ENCODE results near the gene PATJ.
"Not testable (repeated sequence)": the region's sequence is repeated elsewhere in the genome, so short reads cannot be mapped to it uniquely, and the experiment has no call there.

Gene PATJ

DNA sequence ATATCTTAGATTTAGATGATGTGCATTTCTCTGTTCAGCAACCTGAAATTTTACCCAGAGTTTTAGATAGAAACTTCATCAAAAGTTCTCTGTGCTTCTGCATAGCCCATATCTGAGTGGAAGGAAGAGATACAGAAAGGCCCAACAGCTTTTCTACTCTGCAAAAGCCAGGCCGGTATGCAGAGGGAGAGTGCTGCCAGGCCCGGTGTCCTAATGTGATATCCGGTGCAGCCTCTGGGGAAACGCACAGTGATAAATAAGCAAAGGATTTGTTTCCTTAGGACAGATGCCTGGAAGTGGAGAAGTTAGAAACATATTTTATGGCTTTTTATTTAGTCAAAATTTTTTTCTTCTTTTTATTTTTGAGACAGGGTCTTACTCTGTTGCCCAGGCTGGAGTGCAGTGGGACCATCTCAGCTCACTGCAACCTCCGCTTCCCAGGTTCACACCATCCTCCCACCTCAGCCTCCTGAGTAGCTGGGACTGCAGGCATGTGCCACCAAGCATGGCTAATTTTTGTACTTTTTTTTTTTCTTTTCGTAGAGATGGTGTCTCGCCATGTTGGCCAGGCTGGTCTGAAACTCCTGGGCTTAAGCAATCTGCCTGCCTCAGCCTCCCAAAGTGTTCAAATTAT is 145.8 kb downstream of the PATJ start:
- DNase-seq, result no peak

DNA sequence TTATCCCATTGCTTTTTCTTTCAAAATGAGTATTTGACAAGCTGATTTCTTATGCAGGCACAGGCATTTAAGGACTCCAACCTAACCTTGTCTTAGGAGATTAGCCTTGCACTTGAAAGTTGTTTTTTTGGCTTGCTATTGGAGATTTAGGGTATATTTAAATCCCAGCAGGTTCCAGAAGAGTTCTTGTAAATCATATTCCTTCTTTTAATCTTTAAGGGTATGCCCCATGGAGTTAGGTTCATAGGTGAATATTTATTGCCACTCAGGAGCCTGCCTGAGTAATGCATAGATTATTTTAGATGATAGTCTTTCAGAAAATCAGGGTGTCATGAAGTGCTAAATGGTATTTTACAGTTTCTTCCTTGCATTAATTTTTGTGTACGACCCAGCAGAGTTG is 146.5 kb downstream of the PATJ start:
- no peak for DNase-seq

DNA sequence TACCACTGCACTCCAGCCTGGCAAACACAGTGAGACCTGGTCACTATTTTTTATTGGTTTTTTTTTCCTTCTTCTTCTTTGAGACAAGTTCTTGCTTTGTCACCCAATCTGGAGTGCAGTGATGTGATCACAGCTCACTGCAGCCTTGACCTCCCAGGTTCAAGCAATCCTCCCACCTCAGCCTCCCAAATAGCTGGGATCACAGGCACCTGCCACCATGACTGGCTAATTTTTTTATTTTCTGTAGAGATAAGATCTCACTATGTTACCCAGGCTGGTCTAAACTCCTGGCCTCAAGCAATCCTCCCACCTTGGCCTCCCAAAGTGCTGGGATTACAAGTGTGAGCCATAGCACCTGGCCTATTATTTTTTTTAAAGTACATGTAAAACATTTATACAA is 148.2 kb downstream of the PATJ start:
- DNase-seq, result not testable (repeated sequence)

DNA sequence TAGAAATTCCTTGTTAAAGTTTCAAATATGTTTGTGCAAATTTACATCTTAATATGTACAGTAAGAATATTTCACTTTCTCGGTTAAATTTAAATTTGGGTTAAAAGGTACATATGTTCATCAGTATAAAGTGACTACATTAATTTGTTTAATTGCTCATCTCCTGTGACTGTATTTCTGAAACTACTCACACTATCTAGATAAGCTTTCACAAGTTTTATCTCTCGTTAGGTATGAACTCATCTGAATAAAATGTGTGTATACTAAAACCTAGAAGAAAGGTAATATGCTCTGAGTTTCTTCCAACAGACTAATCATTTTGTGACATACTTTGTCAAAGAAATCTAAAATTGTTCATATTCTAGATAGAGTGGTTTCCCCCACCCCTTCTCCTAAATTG is 150.7 kb downstream of the PATJ start:
- DNase-seq, result no peak

DNA sequence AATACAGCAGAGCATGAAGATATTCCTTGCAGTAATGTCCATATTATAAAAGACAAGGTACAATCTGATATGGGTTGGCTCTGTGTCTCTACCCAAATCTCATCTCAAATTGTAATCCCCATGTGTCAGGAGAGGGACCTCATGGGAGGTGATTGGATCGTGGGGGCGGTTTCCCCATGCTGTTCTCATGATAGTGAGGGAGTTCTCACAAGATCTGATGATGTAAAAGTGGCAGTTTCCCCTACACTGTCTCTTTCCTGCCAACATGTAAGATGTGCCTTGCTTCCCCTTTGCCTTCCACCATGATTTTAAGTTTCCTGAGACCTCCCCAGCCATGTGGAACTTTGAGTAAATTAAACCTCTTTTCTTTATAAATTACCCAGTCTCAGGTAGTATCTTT is 152.0 kb downstream of the PATJ start:
- not testable (repeated sequence) for DNase-seq

DNA sequence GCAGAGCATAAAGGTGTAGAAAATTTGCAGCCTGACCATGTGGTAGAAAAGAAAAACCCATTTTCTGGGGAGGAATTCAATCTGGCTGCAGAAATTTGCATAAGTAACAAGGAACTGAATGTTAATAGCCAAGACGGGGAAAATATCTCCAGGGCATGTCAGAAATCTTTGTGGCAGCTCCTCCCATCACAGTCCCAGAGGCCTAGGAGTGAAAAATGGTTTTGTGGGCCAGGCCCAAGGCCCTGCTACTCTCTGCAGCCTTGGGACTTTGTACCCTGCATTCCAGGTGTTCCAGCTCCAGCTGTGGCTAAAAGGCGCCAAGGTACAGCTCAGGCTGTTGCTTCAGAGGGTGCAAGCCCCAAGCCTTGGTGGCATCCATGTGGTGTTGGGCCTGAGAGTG is 152.9 kb downstream of the PATJ start:
- no peak for DNase-seq

DNA sequence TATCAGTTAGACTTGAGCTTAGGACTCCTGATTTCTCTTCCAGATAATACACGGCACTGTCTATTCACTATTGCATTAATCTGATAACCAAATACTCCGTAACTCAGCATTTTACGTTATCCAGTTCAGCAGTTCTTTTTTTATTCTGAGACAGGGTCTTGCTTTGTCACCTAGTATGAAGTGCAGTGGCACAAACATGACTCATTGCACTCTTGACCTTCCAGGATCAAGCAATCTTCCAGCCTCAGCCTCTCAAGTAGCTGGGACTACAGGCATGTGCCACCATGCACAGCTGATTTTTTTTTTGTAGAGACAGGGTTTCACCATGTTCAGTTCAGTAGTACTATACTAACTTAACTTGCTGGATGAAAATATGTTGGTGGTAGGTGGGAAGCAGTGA is 156.4 kb downstream of the PATJ start:
- no peak for DNase-seq

DNA sequence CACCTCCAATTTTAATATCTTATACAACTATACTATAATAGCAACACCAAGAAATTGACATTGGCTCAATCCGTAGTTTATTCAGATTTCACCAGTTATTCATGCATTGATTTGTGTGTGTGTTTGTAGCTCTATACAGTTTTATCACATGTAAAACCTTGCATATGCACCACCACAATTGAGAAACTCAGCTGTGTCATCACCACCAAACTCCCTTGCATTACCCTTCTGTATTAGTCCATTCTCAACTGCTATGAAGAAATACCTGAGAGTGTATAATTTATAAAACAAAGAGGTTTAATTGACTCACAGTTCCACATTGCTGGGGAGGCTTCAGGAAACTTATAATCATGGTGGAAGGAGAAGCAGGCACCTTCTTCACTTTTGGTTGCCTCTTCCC is 162.1 kb downstream of the PATJ start:
- no peak for DNase-seq

DNA sequence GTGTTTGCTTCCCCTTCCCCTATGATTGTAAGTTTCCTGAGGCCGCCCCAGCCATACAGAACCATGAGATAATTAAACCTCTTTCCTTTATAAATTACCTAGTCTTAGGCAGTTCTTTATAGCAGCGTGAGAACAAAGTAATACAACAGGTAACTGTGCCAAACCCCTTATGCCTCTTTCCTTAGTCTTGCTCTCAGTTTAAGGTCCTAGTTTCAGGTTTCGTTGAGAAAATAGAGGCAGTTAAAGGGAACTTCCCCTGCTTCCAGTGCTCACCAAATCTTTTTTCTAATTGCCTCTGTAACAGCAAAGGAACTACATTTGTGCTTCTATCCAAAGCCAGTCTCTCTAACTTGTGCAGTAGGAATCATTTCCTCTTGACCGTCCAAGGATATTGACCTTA is 164.8 kb downstream of the PATJ start:
- no peak for DNase-seq

DNA sequence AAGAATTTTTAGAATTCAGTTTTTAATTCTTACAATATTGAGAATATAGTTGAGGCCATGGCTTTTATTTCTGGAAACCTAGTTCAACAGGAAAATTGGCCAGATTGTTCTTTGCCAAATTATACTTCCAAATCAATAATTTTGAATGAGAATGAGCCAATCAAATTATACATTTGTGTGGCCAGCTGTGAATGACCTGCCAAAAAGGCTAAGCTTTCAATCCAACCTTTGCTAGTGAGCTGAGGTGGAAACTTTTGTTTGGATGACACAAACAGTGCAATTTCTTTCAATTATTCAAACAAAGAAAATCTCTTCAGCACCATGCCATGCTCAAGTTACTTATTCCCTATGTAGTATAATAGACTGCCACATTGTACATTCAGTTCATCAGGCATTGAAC is 167.8 kb downstream of the PATJ start:
- no peak for DNase-seq

DNA sequence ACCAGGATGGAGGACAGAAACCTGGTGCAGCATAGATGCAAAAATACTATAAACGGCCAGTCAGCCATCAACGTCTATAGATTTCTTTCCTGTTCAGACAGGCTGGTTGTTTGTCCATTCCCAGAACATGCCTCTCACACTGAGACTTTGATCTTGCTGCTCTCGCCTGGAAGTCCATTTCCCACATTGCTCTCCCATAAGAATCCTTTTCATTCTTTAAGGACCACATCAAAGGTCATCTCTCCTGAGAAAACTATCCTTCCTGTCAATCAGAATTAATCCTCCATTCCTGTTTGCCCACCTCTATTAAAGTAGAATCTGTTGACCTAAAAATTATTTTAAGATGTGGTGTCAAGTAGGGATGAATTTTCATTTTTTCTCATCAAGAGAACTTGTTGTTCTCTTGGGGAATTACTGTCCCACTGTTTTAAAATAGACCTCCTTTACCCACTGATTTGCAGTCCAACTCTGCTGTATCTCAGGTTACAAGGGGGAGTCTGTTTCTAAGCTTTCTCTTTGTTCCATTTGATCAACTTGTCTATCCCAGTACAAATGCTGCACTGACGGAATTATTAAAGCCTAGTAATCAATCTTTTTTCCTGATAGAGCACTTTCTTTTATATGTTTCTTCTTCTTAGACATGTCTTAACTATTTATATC is 172.7 kb downstream of the PATJ start:
- no peak for DNase-seq

DNA sequence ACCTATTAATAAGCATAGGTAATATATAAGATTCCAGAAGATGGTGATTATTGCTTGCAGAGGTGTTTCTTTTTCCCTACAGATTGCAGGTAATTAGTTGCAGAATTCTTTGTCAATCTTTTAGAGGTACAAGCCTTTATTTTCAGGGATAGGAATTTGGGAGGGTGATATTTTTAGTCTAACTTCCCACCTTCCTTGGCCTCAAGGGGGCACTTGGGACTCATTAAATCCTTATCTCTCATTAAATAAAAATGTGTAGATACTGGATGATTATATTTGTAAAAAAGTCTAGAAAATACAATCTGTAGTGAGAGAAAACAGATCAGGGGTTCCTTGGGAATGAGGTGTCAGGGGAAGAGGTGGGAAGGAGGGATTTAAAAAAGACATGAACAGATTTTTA is 179.2 kb downstream of the PATJ start:
- no peak for DNase-seq

DNA sequence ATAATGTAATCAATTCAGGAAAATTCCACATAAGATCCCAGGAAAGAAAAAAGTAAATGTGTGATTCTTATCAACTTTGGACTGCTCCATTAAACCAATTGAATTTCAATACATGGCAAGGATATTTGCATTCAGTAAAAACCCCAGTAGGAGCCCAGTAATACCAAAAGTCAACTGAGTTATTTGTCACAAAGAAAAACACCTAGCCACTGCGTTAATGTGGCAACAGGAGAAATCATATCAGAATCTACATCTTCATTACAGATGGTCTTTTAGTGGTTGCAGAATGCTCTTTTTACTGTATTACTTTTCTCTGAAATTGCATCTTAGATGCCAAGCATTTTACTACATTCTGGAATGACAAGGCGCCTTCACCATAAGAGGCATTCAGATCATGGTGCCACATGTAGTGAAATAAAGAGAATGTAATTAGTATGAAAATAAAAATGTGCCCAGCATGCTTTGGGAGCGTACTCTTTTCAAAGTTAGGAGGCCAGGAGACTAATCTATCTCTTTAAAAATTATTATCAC is 180.7 kb downstream of the PATJ start:
- no peak for DNase-seq

DNA sequence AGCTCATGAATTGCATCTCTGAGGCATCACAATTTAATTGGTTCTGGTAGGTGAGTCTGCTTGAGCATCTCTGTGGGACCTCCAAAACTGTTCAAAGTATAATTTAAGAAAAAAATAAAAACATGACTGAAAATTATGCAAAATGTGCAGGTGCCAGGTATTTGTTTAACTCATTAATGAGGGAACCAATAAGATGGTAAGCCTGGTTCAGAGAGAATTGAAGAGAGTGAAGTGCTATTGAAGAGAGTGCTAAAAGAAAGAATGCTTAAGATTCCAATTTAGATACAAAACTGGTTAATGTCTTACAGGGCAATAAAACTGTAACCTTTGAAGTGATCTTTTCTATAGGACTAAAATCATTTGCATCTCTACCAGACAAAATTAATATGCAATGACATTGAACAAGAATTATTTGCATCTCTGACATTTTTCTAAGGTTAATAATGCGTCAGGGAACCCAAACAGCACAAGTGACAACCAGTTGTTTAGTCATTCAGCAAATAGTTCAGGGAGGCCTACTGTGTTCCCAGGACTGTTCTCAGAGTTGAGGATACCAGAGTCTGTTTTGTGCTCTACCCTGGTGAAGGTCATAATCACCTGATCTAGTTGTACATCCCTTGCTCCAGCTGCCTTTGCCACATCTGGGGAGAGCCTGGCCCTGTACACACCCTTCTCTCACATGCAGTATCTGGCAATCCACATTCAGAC is 183.5 kb downstream of the PATJ start:
- no peak for DNase-seq

DNA sequence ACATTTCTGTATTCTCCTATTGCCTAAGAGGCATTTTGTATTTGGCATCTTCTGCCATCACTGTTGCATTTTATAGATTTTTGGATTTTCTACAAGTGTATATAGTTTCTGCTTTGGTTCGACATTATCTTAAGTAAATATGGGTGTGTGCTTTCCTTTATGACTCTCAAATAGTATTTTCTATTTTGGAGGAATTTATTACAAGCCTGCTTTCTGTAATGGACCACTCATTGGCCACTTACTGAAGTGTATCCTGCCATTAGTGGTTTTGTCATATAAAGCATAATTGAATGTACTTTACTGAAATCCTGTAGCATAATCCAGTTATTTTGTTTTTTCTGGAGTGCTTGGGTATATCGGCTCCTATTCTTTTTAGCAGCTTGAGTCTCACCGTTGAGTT is 184.3 kb downstream of the PATJ start:
- no peak for DNase-seq

DNA sequence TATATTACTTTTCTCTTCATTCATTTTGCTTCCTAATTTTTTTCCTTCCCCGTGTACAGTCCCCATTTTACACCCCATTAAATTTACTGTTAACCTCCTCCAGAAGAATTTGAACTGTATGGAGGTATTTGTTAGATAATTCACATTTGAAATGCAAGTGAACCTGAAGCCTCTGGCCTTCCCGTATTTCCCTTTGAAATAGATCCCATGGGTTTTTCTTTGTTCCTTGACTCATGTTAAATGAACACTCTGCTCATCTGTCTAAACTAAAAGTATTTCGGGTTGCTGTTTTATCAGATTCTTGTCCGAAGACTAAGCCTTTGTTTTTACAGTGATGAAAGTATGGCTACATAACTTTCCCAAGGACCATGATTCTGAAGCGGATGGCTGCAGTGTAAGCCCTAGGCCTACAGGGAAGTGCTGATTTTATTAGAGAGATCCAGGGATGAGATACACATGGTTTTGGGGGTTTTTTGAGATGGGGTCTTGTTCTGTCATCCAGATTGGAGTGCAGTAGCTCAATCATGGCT is 187.9 kb downstream of the PATJ start:
- DNase-seq, result no peak

DNA sequence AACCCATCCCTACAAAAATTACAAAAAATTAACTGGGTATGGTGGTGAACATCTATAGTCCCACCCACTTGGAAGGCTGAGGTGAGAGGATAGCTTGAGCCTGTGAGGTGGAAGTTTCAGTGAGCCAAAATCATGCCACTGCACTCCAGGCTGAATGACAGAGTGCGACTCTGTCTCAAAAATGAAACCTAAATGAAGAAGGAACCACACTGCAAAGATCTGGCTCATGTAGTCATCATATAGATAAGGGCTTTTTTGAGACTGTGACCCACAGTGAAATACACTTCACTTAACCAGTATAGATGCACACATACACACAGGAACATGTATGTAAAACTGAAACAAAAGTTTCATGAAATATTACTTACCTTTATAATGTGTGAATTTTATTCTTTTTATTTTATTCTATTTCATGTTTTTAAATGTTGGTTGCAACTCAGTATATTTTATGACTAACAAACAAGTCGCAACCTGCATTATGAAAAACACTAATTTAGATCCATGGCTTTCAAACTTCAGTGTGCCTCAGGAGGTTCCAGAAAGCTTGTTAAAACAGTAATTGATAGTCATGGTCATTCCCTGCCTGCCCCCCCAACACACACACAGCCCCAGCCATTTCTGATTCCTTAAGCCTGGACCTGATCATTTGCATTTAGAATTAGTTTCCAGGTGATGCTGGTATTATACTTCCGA is 189.5 kb downstream of the PATJ start:
- DNase-seq, result no peak

DNA sequence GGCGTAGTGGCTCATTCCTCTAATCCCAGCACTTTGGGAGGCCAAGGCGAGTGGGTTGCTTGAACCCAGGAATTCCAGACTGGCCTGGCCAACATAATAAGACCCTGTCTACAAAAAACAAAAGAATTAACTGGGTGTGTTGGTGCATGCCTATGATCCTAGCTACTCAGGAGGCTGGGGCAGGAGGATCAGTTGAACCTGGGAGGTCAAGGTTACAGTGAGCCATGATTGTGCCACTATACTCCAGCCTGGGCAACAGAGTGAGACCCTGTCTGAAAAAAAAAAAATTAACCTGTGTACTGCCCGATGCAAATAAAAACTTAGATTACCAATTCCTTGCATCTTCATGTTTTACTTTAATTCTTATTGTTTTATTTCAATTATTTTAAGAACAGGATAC is 193.2 kb downstream of the PATJ start:
- no peak for DNase-seq

DNA sequence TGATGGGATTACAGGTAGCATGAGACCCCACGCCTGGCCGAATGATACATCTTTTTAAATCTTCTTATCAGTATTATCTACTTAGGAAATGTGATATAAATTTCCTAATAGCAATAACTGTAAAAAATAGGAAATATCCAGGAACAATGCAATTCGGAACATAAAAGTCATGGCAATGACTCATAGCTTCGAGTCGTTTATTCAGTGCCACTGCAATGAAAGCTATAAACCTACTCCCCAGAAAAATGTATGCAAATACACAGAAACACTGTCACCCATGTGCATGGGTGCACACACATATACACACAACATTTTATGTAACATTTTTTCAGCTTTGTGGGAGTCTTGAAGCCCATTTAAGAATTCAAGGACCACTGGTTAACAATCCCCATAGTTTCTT is 194.6 kb downstream of the PATJ start:
- DNase-seq, result no peak

DNA sequence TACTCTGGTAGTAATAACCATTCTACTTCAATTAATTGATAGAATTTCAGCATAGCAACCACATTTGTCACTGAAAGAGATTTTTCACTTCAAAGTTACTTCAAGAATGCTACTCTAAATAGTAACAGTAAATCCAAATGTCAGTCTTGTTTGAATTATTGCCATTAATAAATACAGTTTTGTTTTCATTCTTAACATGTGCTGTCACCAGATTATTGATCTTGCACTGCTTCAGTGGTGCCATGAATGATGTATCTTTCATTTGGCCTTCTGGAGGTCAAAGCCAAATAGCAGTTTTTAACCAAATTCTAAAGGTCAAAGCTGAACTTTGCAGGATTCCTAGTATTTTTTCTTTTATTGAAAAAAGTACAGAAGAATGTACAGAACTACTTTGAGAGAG is 199.5 kb downstream of the PATJ start:
- no peak for DNase-seq

DNA sequence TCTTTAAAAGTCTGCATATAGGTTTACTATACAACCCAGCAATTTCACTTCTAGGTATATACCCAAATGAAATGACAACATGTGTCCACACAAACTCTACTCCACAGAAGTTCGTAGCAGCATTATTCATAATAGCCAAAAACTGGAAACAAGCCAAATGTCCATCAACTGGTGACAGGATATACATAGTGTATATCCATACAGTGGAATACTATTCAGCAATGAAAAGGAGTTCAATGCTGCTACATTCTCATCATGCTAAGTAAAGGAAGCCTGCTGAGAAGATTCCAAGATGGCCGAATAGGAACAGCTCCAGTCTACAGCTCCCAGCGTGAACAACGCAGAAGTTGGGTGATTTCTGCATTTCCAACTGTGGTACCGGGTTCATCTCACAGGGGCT is 200.6 kb downstream of the PATJ start:
- no peak for DNase-seq

DNA sequence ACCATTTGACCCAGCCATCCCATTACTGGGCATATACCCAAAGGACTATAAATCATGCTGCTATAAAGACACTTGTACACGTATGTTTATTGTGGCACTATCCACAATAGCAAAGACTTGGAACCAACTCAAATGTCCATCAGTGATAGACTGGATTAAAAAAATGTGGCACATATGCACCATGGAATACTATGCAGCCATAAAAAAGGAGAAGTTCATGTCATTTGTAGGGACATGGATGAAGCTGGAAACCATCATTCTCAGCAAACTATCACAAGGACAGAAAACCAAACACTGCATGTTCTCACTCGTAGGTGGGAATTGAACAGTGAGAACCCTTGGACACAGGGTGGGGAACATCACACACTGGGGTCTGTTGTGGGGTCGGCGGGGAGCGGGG is 206.4 kb downstream of the PATJ start:
- not testable (repeated sequence) for DNase-seq

DNA sequence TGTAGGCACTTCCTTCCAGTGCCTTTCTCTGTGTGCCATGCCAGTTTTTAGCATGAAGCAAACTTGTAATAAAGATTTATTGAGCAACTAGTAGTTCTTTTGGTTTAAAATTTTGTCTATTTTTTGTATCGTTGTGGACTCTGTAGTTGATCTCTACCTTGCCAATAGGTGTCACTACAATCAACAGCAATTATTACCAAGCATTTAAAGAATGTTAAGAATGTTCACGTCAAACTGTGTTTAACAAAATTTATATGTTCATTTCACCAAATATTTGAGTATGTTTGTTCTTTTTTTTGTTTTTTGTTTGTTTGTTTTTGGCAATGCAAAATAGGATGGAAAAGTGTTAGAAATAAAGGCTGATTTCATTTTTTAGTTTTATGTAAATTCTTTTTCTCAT is 208.1 kb downstream of the PATJ start:
- DNase-seq, result no peak

All from NCI-H1694 (cell line).